HEK293 (cell line): ENCODE measurements around the gene APLF.

Source experiments
- CTCF ChIA-PET: fragments of 350-600 bp; formaldehyde crosslinking; extraction: SDS; loops from one replicate; lab custom pipeline; 2021; ENCODE audit warnings: antibody characterized with exemption; lab: Yijun Ruan, JAX
- POLR2A ChIA-PET: fragments of 300-600 bp; formaldehyde crosslinking; extraction: SDS; loops from one replicate; lab custom pipeline; 2020; ENCODE audit warnings: antibody characterized with exemption, inconsistent platforms; lab: Yijun Ruan, JAX
- H3K27ac ChIP-seq: fragments of 200-500 bp; sonication (Bioruptor generic); 2 replicates; pipeline ENCODE4 v1.5.1; 2014; ENCODE audit warnings: low read depth, low read length, control low read depth, inconsistent platforms; ENCODE audit errors: extremely low read depth
- H3K36me3 ChIP-seq, 2 experiments: fragments of 200-500 bp in 1 of 2; sonication (Bioruptor generic) in 1 of 2; 1 replicate in 1 of 2; 2 replicates in 1 of 2; pipeline ENCODE4 v1.5.1; 2014 to 2017; ENCODE audit warnings: inconsistent platforms in 2 of 2, low read length in 2 of 2; ENCODE audit not compliant: control insufficient read depth in 2 of 2, insufficient read depth in 1 of 2
- H3K4me1 ChIP-seq: fragments of 200-500 bp; sonication (Bioruptor generic); 2 replicates; pipeline ENCODE4 v1.5.1; 2014; ENCODE audit warnings: mild to moderate bottlenecking, low read length, inconsistent platforms; ENCODE audit not compliant: control insufficient read depth, insufficient read depth
- H3K4me3 ChIP-seq: 2 replicates; pipeline ENCODE4 v1.5.1; 2011; ENCODE audit warnings: low read depth, mild to moderate bottlenecking, control low read depth, low read length, moderate library complexity
- H3K9me3 ChIP-seq: fragments of 200-500 bp; sonication (Bioruptor generic); 2 replicates; pipeline ENCODE4 v1.5.1; 2014; ENCODE audit warnings: low read depth, low read length, inconsistent platforms; ENCODE audit not compliant: control insufficient read depth, insufficient read depth
- BCL11A ChIP-seq: fragments of 450-650 bp; formaldehyde crosslinking; IDR thresholded peaks from 2 replicates; pipeline ENCODE4 v1.5.1; 2016; ENCODE audit warnings: low read depth, missing biosample characterization, missing genetic modification characterization
- GFI1B ChIP-seq: fragments of 450-650 bp; formaldehyde crosslinking; IDR thresholded peaks from 2 replicates; pipeline ENCODE4 v1.5.1; 2016; ENCODE audit warnings: missing biosample characterization, missing genetic modification characterization
- GLIS1 ChIP-seq: fragments of 450-650 bp; formaldehyde crosslinking; IDR thresholded peaks from 2 replicates; pipeline ENCODE4 v1.5.1; 2016; ENCODE audit warnings: missing biosample characterization, missing genetic modification characterization
- KLF17 ChIP-seq: fragments of 450-650 bp; formaldehyde crosslinking; IDR thresholded peaks from 2 replicates; pipeline ENCODE4 v1.5.1; 2016; ENCODE audit warnings: missing biosample characterization, missing genetic modification characterization
- KLF7 ChIP-seq: fragments of 450-650 bp; formaldehyde crosslinking; IDR thresholded peaks from 2 replicates; pipeline ENCODE4 v1.5.1; 2016; ENCODE audit warnings: missing biosample characterization, missing genetic modification characterization, borderline replicate concordance
- SALL2 ChIP-seq: fragments of 450-650 bp; formaldehyde crosslinking; IDR thresholded peaks from 2 replicates; pipeline ENCODE4 v1.5.0; 2017; ENCODE audit warnings: missing biosample characterization, mild to moderate bottlenecking, missing genetic modification characterization, borderline replicate concordance
- SP3 ChIP-seq: fragments of 450-650 bp; formaldehyde crosslinking; IDR thresholded peaks from 2 replicates; pipeline ENCODE4 v1.5.1; 2016; ENCODE audit warnings: missing biosample characterization, missing genetic modification characterization
- TSHZ1 ChIP-seq: fragments of 450-650 bp; formaldehyde crosslinking; IDR thresholded peaks from 2 replicates; pipeline ENCODE4 v1.5.1; 2016; ENCODE audit warnings: missing biosample characterization, missing genetic modification characterization, borderline replicate concordance
- YY2 ChIP-seq: fragments of 450-650 bp; formaldehyde crosslinking; IDR thresholded peaks from 2 replicates; pipeline ENCODE4 v1.5.1; 2016; ENCODE audit warnings: missing biosample characterization, missing genetic modification characterization
- ZBTB20 ChIP-seq: fragments of 450-650 bp; formaldehyde crosslinking; IDR thresholded peaks from 2 replicates; pipeline ENCODE4 v1.5.1; 2016; ENCODE audit warnings: missing biosample characterization, missing genetic modification characterization
- ZFP69B ChIP-seq: fragments of 450-650 bp; formaldehyde crosslinking; IDR thresholded peaks from 2 replicates; pipeline ENCODE4 v1.5.1; 2016; ENCODE audit warnings: missing biosample characterization, missing genetic modification characterization
- ZNF132 ChIP-seq: fragments of 450-650 bp; formaldehyde crosslinking; IDR thresholded peaks from 2 replicates; pipeline ENCODE4 v1.5.1; 2017; ENCODE audit warnings: missing biosample characterization, missing genetic modification characterization, borderline replicate concordance
- ZNF174 ChIP-seq: fragments of 450-650 bp; formaldehyde crosslinking; IDR thresholded peaks from 2 replicates; pipeline ENCODE4 v1.5.0; 2017; ENCODE audit warnings: missing biosample characterization, mild to moderate bottlenecking, missing genetic modification characterization
- ZNF19 ChIP-seq: fragments of 450-650 bp; formaldehyde crosslinking; IDR thresholded peaks from 2 replicates; pipeline ENCODE4; 2016; ENCODE audit warnings: missing biosample characterization, missing genetic modification characterization, low read depth
- ZNF341 ChIP-seq: fragments of 450-650 bp; formaldehyde crosslinking; IDR thresholded peaks from 2 replicates; pipeline ENCODE4; 2016; ENCODE audit warnings: low read depth, missing biosample characterization, missing genetic modification characterization
- ZNF398 ChIP-seq: fragments of 450-650 bp; formaldehyde crosslinking; IDR thresholded peaks from 2 replicates; pipeline ENCODE4 v1.5.1; 2017; ENCODE audit warnings: missing biosample characterization, missing genetic modification characterization
- ZNF548 ChIP-seq: fragments of 450-650 bp; formaldehyde crosslinking; IDR thresholded peaks from 2 replicates; pipeline ENCODE4 v1.5.1; 2016; ENCODE audit warnings: missing biosample characterization, missing genetic modification characterization
- ZNF549 ChIP-seq: fragments of 450-650 bp; IDR thresholded peaks from 2 replicates; pipeline ENCODE4 v1.5.1; 2018; ENCODE audit warnings: missing biosample characterization, missing genetic modification characterization, mild to moderate bottlenecking, inconsistent platforms, moderate library complexity
- ZNF560 ChIP-seq: fragments of 450-650 bp; formaldehyde crosslinking; IDR thresholded peaks from 2 replicates; pipeline ENCODE4 v1.5.1; 2017; ENCODE audit warnings: missing biosample characterization, missing genetic modification characterization, borderline replicate concordance
- ZNF600 ChIP-seq: fragments of 450-650 bp; formaldehyde crosslinking; IDR thresholded peaks from 2 replicates; pipeline ENCODE4 v1.5.1; 2016; ENCODE audit warnings: missing biosample characterization, missing genetic modification characterization
- ZNF654 ChIP-seq: fragments of 450-650 bp; formaldehyde crosslinking; IDR thresholded peaks from 2 replicates; pipeline ENCODE4 v1.5.1; 2016; ENCODE audit warnings: low read depth, missing biosample characterization, missing genetic modification characterization
- ZNF707 ChIP-seq: fragments of 450-650 bp; formaldehyde crosslinking; IDR thresholded peaks from 2 replicates; pipeline ENCODE4 v1.5.1; 2016; ENCODE audit warnings: missing biosample characterization, missing genetic modification characterization
- ZNF768 ChIP-seq: fragments of 450-650 bp; formaldehyde crosslinking; IDR thresholded peaks from 2 replicates; pipeline ENCODE4 v1.5.1; 2018; ENCODE audit warnings: missing biosample characterization, mild to moderate bottlenecking, missing genetic modification characterization
- ZXDB ChIP-seq: fragments of 450-650 bp; formaldehyde crosslinking; IDR thresholded peaks from 2 replicates; pipeline ENCODE4 v1.5.1; 2016; ENCODE audit warnings: missing biosample characterization, missing genetic modification characterization
- TF ChIP-seq, protein P1 (sequence below): fragments of 450-650 bp; formaldehyde crosslinking; IDR thresholded peaks from 2 replicates; pipeline ENCODE4 v1.5.1; 2016; ENCODE audit warnings: missing biosample characterization, missing genetic modification characterization, borderline replicate concordance

Gene APLF

GRCh38 chr2:68425503-68425902 lies 41.9 kb upstream of the APLF start:
- H3K27ac ChIP-seq = no peak overlapping the region
- H3K4me3 ChIP-seq = no peak overlapping the region
- no peaks in the 10 kb centered on the region for H3K9me3 ChIP-seq
- TF ChIP-seq ZNF132 (tag by site-specific recombination) (no peak), GFI1B (tag by site-specific recombination) (no peak), YY2 (tag by site-specific recombination) (no peak), ZNF398 (tag by site-specific recombination) (no peak), ZNF174 (tag by site-specific recombination) (no peak), SP3 (tag by site-specific recombination) (no peak), BCL11A (tag by site-specific recombination) (no peak), ZFP69B (tag by site-specific recombination) (no peak), ZNF768 (no peak), ZNF548 (tag by site-specific recombination) (no peak), ZNF707 (tag by site-specific recombination) (no peak), ZBTB20 (no peak), ZNF654 (no peak), ZNF549 (tag by site-specific recombination) (no peak), ZNF560 (tag by site-specific recombination) (no peak)
- no peaks in the 10 kb centered on the region for H3K4me1 ChIP-seq
- ChIA-PET CTCF (interaction anchor here (0.5 to 2.1 kb wide), 2 partner anchors 16 to 228 kb away, joined by 3 to 14 read pairs; no protein-coding TSS in a partner anchor), POLR2A (no interaction called here)
- H3K36me3 ChIP-seq = no peaks in the 10 kb centered on the region

- H3K27ac ChIP-seq = no peak overlapping the region
- ChIA-PET POLR2A (no interaction called here), CTCF (interaction anchor here (0.8 to 2.1 kb wide), 2 partner anchors 13 to 15 kb away, joined by 3 to 14 read pairs; no protein-coding TSS in a partner anchor)
- H3K36me3 ChIP-seq = no peaks in the 10 kb centered on the region
- H3K4me1 ChIP-seq = no peaks in the 10 kb centered on the region
- no peaks in the 10 kb centered on the region for H3K9me3 ChIP-seq
- TF ChIP-seq YY2 (tag by site-specific recombination) (no peak), ZNF341 (tag by site-specific recombination) (no peak)
- H3K4me3 ChIP-seq = no peak overlapping the region
Measured at GRCh38 chr2:68426446-68426845, 40.9 kb upstream of the APLF start.

GRCh38 chr2:68426848-68427579 lies 40.4 kb upstream of the APLF start:
- CTCF ChIA-PET = interaction anchor here (0.8 to 2.1 kb wide), 2 partner anchors 13 to 14 kb away, joined by 3 to 14 read pairs; no protein-coding TSS in a partner anchor
- H3K4me3 ChIP-seq = no peak overlapping the region
- POLR2A ChIA-PET = no interaction called here
- TF ChIP-seq, protein P1, sequence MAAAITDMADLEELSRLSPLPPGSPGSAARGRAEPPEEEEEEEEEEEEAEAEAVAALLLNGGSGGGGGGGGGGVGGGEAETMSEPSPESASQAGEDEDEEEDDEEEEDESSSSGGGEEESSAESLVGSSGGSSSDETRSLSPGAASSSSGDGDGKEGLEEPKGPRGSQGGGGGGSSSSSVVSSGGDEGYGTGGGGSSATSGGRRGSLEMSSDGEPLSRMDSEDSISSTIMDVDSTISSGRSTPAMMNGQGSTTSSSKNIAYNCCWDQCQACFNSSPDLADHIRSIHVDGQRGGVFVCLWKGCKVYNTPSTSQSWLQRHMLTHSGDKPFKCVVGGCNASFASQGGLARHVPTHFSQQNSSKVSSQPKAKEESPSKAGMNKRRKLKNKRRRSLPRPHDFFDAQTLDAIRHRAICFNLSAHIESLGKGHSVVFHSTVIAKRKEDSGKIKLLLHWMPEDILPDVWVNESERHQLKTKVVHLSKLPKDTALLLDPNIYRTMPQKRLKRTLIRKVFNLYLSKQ (tag by site-specific recombination) = no peak
- no peak for TF ChIP-seq ZNF600 (tag by site-specific recombination)
- no peak for TF ChIP-seq KLF17 (tag by site-specific recombination)
- no peak for TF ChIP-seq ZNF19 (tag by site-specific recombination)
- no peak for TF ChIP-seq GLIS1 (tag by site-specific recombination)
- no peak for TF ChIP-seq SALL2 (tag by site-specific recombination)
- TF ChIP-seq ZXDB (tag by site-specific recombination) = no peak
- TF ChIP-seq TSHZ1 (tag by site-specific recombination) = no peak
- no peak for TF ChIP-seq KLF7 (tag by site-specific recombination)

More at GRCh38 chr2:68426848-68427579, 40.4 kb upstream of the APLF start:
- Histone ChIP-seq H3K27ac (no peak overlapping the region), H3K36me3 (no peaks in the 10 kb centered on the region), H3K4me1 (no peaks in the 10 kb centered on the region), H3K9me3 (no peaks in the 10 kb centered on the region)
